GM12864 (cell line): Measurements from ENCODE around the gene TRERF1.

ENCODE experiments used
- DNase-seq: peaks from one replicate; pipeline ENCODE4 v3.0.0-alpha.2; 2011; ENCODE audit warnings: low read depth
- H3K4me3 ChIP-seq: 2 replicates; pipeline ENCODE4 v1.5.1; 2011; ENCODE audit warnings: mild to moderate bottlenecking, low read depth, low read length, control low read depth
- TF ChIP-seq, protein P1 (sequence below): IDR thresholded peaks from 2 replicates; pipeline ENCODE4 v1.5.1; 2011; ENCODE audit warnings: low read depth, mild to moderate bottlenecking, moderate library complexity, low read length, control low read depth, inconsistent platforms; ENCODE audit errors: missing control alignments

Gene TRERF1

DNA sequence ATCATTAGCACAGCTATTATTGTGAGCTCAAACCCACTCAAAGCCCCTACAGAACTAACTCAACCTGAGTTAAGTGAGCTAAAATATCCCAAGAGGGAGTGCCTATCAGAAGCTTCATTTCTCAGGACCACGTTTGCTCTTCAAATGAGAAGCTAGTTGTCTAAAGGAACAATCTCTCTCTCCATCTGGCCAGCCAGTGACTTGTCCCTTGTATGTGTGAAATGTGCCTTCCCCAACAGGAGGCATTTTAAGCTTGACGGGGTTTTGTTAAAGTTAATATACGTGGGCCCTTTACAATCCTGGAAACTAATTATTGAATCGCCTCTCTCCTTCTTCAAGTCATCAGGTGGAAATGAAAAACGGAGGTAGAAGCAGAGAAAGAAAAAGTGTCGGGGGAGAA lies 62.0 kb downstream of the TRERF1 start:
- no peak for DNase-seq
- TF ChIP-seq, protein P1, sequence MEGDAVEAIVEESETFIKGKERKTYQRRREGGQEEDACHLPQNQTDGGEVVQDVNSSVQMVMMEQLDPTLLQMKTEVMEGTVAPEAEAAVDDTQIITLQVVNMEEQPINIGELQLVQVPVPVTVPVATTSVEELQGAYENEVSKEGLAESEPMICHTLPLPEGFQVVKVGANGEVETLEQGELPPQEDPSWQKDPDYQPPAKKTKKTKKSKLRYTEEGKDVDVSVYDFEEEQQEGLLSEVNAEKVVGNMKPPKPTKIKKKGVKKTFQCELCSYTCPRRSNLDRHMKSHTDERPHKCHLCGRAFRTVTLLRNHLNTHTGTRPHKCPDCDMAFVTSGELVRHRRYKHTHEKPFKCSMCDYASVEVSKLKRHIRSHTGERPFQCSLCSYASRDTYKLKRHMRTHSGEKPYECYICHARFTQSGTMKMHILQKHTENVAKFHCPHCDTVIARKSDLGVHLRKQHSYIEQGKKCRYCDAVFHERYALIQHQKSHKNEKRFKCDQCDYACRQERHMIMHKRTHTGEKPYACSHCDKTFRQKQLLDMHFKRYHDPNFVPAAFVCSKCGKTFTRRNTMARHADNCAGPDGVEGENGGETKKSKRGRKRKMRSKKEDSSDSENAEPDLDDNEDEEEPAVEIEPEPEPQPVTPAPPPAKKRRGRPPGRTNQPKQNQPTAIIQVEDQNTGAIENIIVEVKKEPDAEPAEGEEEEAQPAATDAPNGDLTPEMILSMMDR = no peak
- peak overlapping the region; percentile 8; the same call in 1 of the 2 replicates for H3K4me3 ChIP-seq

DNA sequence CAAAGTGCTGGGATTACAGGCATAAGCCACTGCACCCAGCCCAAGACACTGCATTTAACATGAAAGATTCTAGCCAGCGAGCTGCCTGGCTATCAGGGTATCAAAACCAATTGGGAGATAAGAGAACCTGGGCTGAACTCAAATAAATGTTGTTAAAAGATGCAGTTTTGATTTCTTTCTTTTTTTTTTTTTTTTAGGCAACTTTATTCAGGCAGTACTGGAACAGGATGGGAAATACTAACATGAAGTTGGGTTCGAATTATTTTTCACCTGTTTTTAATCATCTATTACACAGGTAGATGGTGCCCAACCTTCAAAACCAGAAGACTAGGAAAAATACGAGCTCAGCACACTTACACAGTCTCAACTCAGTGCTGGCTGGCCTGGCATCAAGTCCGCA lies 63.7 kb downstream of the TRERF1 start:
- TF ChIP-seq, protein P1 = no peak
- DNase-seq = no peak
- H3K4me3 ChIP-seq = no peak overlapping the region

- no peak for DNase-seq
- TF ChIP-seq, protein P1 = no peak
- no peak overlapping the region for H3K4me3 ChIP-seq
Observed at GRCh38 chr6:42387336-42387735, 64.4 kb downstream of the TRERF1 start.

DNA sequence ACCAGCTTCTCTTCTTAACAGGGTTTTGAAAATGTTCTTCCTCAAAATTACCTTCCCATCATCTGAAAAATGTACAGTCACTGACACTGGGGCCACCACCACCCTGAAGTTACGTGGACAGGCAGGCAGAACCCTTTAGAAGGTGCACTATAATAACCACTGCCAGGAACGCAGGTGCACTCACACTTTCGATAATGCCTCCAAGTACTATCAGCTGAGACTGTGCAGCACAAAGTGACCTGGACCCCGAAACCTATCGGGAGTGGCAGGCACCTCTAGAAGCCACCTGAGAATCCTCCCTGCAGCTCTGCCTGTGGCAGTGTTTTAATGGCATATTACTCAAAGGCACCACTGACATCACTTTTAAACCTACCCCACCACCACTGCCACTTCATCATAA lies 66.4 kb downstream of the TRERF1 start:
- TF ChIP-seq, protein P1 = no peak
- H3K4me3 ChIP-seq = no peak overlapping the region
- DNase-seq = no peak

DNA sequence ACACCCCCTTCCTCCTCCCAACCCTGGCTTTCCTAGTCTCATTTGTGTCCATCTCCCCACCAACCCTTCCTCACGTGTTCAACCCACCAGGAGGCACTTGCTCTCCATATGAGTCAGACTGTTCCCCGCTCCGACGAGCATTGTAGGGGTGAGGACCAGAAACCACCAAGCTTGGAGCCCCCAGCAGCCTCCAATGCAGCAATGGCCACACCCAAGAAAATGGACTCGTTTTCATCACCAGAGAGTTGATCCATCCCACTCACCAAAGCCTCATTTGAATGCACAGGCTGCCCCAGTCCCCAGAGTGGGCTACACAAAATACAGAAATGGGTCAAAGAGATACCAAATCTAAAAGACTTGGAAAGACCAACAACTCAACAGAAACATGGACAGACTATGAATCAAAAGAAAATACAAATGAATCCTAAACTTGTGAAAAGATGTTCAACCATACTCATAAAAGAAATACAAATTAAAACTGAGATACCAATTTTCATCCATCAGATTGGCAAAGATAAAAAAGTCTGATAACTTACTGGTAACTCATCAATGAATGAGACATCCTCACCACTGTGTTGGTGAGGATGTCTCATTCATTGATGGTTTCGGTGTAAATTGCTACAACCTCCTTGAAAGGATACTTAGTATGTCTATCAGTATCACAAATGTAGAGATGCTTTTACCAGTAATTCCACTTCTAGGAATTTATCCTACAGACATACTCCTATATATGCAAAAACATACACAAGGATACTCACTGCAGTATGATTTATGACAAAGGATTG lies 68.1 kb downstream of the TRERF1 start:
- H3K4me3 ChIP-seq = no peak overlapping the region
- TF ChIP-seq, protein P1 = no peak
- no peak for DNase-seq

DNA sequence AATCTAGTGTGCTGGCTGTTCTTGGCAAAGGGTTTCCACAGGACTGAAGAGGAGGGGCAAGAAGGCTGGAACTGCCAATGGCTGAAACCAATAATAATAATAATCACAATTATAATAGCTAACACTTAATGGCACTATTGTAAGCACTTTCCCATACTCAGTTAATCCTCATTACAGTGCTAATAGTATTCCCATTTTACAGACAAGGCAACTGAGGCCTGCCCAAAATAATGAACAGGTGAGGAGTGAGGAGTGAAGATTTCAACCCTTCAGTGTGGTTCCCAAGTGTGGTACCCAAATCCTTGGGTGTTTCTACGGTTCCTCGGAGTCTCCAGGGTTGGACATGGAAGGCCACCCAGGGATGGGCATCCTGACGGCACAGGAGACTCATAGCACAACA lies 69.9 kb downstream of the TRERF1 start:
- TF ChIP-seq, protein P1 = no peak
- no peak overlapping the region for H3K4me3 ChIP-seq
- DNase-seq = no peak

GRCh38 chr6:42380228-42380979 lies 71.3 kb downstream of the TRERF1 start:
- TF ChIP-seq, protein P1 = no peak
- no peak overlapping the region for H3K4me3 ChIP-seq
- no peak for DNase-seq
